ENCODE data around the gene CEP85L. TPM values are rescaled to one million over a fixed set of nuclear protein-coding genes. Genes with fewer than 3 reads are reported as not detected.

Gene CEP85L
- total RNA-seq, 2 donors from 2014 or later: 87.6 to 95.6 TPM

DNA sequence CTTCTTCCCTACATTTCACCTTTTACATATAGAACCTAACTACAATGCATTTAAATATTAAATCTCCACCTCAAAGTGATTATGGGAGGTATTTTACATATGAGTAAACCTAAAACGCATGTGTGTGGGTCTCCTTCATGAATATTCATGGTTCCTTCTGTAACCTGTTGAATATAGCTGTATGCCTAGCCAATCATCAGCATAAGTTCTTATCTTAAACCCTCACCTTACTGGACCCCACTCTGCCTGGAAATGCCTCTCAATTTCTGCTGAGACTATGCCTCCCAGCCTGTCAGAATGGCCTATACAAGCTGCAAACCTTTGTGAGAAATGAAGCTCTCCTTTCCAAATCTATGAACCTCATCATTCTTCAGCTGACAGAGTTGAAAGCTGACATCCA lies 21.3 kb downstream of the CEP85L start:
- H3K4me3 Mint-ChIP-seq: no peak overlapping the region
- no peaks in the 10 kb centered on the region for H3K27me3 Mint-ChIP-seq
- DNase-seq (no peak), ATAC-seq (no peak)
- H3K36me3 Mint-ChIP-seq (ENCODE audit: low read depth): peaks cover 2% of the 10 kb centered on the region
- H3K27ac Mint-ChIP-seq: no peak overlapping the region
- H3K9me3 ChIP-seq (ENCODE audit: control insufficient read depth, low read length, poor library complexity, severe bottlenecking): no peaks in the 10 kb centered on the region
- peaks cover 36% of the 10 kb centered on the region for H3K4me1 Mint-ChIP-seq

DNA sequence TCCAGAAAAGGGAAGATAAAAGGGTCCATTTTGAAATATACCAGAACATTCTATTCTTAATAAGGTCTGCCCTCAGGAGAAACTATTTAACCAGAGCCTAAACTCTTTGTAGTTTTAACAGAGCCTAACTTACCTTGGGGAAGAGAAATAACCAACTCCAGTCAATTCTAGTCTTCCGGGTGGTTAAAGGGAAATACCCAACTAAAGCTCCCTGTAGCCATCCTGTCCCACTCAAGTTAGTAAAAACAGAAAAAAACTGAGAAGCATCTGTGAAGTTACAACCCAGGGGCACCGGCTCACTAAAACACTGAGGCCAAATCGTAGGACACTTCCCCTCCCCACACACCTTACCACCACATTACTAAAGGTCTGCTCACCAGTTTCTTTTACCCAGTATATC lies 23.7 kb downstream of the CEP85L start:
- H3K27me3 Mint-ChIP-seq: no peaks in the 10 kb centered on the region
- H3K4me3 Mint-ChIP-seq: no peak overlapping the region
- H3K27ac Mint-ChIP-seq: peak overlapping the region; percentile 53

DNA sequence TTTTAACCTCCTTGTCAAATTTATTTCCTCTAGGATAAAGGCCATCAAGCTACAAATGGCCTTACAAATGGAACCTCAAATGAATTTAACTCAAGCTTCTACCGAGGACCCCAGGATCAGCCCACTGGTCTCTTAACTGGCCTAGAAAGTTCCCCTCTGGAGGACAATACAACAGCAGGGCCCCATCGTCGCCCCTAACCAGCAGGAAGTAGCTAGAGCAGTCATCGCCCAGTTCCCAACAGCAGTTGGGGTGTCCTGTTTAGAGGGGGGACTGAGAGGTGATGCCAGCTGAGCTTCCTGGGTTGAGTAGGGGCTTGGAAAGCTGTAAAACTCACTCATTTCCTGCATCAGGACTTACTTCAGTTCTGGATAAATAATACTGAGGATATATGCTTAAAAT lies 25.6 kb downstream of the CEP85L start:
- H3K27ac Mint-ChIP-seq: no peak overlapping the region
- DNase-seq: no peak
- H3K4me1 Mint-ChIP-seq: peaks cover 50% of the 10 kb centered on the region

More for the DNA sequence above, 23.7 kb downstream of the CEP85L start:
- ATAC-seq (peak; percentile 32), DNase-seq (no peak)
- no peaks in the 10 kb centered on the region for H3K9me3 ChIP-seq (ENCODE audit: control insufficient read depth, low read length, poor library complexity, severe bottlenecking)
- Mint-ChIP-seq H3K4me1 (peaks cover 48% of the 10 kb centered on the region), H3K36me3 (ENCODE audit: low read depth) (peaks cover 2% of the 10 kb centered on the region)

DNA sequence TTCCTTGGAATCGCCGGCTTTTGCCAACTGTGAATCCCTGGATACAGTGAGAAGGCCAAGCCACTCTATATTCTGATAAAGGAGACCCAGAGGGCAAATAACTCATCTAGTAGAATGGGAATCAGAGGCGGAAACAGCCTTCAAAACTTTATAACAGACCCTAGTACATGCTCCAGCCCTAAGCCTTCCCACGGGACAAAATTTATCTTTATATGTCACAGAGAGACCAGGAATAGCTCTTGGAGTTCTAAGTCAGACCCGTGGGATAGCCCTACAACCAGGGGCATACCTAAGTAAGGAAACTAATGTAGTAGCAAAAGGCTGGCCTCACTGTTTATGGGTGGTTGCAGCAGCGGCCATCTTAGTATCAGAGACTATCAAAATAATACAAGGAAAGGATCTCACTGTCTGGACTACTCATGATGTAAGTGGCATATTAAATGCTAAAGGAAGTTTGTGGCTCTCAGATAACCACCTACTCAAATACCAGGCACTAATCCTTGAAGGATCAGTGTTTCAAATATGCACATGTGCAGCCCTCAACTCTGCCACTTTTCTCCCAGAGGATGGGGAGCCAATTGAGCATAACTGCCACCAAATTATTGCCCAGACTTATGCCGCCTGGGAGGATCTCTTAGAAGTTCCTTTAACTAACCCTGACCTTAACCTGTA lies 29.5 kb downstream of the CEP85L start:
- peaks cover 45% of the 10 kb centered on the region for H3K4me1 Mint-ChIP-seq
- no peaks in the 10 kb centered on the region for H3K36me3 Mint-ChIP-seq (ENCODE audit: low read depth)
- ATAC-seq (no peak), DNase-seq (no peak)
- no peak overlapping the region for H3K27ac Mint-ChIP-seq
- no peaks in the 10 kb centered on the region for H3K27me3 Mint-ChIP-seq
- no peaks in the 10 kb centered on the region for H3K9me3 ChIP-seq (ENCODE audit: control insufficient read depth, low read length, poor library complexity, severe bottlenecking)
- H3K4me3 Mint-ChIP-seq: no peak overlapping the region

More for the DNA sequence above, 25.6 kb downstream of the CEP85L start:
- H3K9me3 ChIP-seq (ENCODE audit: control insufficient read depth, low read length, poor library complexity, severe bottlenecking): no peaks in the 10 kb centered on the region
- Mint-ChIP-seq H3K4me3 (no peak overlapping the region), H3K27me3 (no peaks in the 10 kb centered on the region), H3K36me3 (ENCODE audit: low read depth) (no peaks in the 10 kb centered on the region)
- no peak for ATAC-seq

DNA sequence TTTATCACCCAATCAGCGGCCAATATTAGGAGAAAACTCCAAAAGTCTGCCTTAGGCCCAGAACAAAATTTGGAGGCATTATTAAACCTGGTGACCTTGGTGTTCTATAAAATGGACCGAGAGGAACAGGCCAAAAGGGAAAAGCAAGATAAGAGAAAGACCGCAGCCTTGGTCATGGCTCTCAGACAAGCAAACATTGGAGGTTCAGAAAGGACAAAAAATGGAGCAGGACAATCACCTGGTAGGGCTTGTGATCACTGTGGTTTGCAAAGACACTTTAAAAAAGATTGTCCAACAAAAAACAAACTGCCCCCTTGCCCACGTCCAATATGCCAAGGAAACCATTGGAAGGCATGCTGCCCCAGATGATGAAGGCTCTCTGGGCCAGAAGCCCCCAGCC lies 31.2 kb downstream of the CEP85L start:
- no peaks in the 10 kb centered on the region for H3K36me3 Mint-ChIP-seq (ENCODE audit: low read depth)
- DNase-seq: no peak
- H3K27me3 Mint-ChIP-seq: no peaks in the 10 kb centered on the region
- H3K4me1 Mint-ChIP-seq: peaks cover 50% of the 10 kb centered on the region
- H3K9me3 ChIP-seq (ENCODE audit: control insufficient read depth, low read length, poor library complexity, severe bottlenecking): no peaks in the 10 kb centered on the region
- ATAC-seq: no peak
- no peak overlapping the region for H3K4me3 Mint-ChIP-seq
- H3K27ac Mint-ChIP-seq: peak overlapping the region; percentile 67

DNA sequence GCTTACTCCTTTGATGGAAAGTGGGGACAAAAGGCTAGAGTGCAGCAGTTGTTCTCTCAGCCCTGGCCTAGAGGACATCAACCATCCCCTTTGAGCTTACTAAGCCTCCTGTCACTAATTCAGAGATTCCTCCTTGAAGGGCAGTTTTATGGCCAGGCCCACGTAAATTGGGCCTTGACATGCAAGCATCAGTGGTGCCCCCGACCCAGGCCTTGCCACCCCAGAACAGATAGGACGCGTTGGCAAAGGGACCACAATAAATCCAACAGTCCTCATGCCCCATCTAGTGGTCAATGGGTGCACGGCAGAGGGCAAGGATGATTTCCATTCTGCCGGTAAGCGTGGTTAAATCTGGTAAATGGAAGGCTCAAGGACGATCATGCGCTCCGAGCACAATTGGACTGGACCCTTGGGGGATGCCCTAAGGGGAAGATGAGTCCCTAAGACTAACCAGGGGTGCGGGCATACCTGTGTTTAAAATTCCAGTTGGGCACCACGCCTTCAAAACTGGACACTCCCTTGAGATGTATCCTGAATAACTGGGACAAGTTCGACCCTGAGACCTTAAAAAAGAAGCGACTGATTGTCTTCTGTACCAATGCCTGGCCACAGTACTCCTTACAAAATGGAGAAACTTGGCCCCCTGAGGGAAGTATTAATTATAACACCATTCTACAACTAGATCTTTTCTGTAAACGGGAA lies 32.6 kb downstream of the CEP85L start:
- ATAC-seq (peak; percentile 90), DNase-seq (peak; percentile 19 to 55 (median 37))
- peak overlapping the region; percentile 67 for H3K27ac Mint-ChIP-seq
- no peaks in the 10 kb centered on the region for H3K9me3 ChIP-seq (ENCODE audit: control insufficient read depth, low read length, poor library complexity, severe bottlenecking)
- no peaks in the 10 kb centered on the region for H3K27me3 Mint-ChIP-seq
- no peak overlapping the region for H3K4me3 Mint-ChIP-seq
- peaks cover 43% of the 10 kb centered on the region for H3K4me1 Mint-ChIP-seq
- H3K36me3 Mint-ChIP-seq (ENCODE audit: low read depth): no peaks in the 10 kb centered on the region

DNA sequence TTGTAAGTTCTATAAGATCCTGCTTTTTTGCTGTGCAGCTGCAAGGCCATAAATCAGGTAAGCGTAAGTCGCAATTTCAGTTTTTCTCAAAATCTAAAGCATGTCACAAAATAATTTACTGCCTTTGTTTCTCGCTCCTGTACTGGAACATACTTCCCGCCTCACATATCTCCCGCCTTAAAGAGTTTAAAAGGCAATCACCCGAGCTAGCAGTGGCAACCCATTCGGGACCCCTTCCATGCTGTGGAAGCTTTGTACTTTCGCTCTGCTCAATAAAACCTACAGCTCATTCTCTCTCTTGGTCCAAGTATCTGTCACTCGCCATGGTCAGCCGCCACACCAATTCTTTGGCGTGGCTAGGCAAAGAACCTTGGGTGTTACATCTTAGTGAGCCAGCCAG lies 34.0 kb downstream of the CEP85L start:
- Mint-ChIP-seq H3K4me3 (no peak overlapping the region), H3K4me1 (peaks cover 39% of the 10 kb centered on the region), H3K36me3 (ENCODE audit: low read depth) (peaks cover 2% of the 10 kb centered on the region), H3K27ac (peak overlapping the region; percentile 63), H3K27me3 (no peaks in the 10 kb centered on the region)
- DNase-seq (no peak), ATAC-seq (no peak)
- no peaks in the 10 kb centered on the region for H3K9me3 ChIP-seq (ENCODE audit: control insufficient read depth, low read length, poor library complexity, severe bottlenecking)

DNA sequence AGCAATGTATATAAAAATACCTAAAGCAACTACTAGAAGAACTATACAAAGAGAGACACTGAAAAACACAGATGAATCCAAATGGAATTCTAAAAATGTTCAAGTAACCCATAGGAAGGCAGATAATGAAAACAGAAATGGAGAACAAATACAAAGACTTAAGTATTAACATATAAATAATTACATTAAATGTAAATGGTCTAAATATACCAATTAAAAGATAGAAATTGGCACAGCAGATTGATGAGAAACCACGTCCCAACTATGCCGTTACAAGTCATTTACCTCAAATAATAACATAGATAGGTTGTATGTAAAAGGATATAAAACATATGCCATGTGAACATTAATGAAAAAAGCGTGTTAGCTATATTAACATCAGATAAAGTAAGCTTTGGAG lies 40.1 kb downstream of the CEP85L start:
- Mint-ChIP-seq H3K4me3 (no peak overlapping the region), H3K36me3 (ENCODE audit: low read depth) (peaks cover 11% of the 10 kb centered on the region), H3K27ac (no peak overlapping the region), H3K4me1 (peaks cover 39% of the 10 kb centered on the region), H3K27me3 (no peaks in the 10 kb centered on the region)
- no peaks in the 10 kb centered on the region for H3K9me3 ChIP-seq (ENCODE audit: control insufficient read depth, low read length, poor library complexity, severe bottlenecking)
- ATAC-seq (no peak), DNase-seq (no peak)

DNA sequence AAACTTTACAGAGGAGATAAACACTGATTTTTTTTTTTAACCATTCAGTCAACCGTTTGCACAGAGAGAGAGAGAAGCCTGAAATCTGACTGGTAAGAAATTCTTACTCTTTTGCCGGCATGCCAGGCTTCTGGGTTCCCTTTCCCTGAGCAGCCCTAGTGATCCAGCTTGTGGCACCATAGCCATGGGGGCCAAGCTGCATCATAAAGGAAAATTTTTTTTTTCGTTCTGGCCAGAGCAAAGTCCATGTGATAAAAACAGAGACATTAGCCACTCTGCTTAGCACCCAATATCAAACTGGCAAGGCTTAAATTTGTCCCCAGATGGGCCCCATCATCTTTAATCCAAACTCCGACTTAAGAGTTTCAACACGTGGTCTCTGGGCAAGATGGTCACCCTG lies 44.5 kb downstream of the CEP85L start:
- Mint-ChIP-seq H3K36me3 (ENCODE audit: low read depth) (peaks cover 6% of the 10 kb centered on the region), H3K27ac (peak overlapping the region; percentile 16), H3K4me3 (no peak overlapping the region), H3K4me1 (peaks cover 37% of the 10 kb centered on the region), H3K27me3 (no peaks in the 10 kb centered on the region)
- DNase-seq: no peak
- H3K9me3 ChIP-seq (ENCODE audit: control insufficient read depth, low read length, poor library complexity, severe bottlenecking): no peaks in the 10 kb centered on the region
- ATAC-seq: no peak

DNA sequence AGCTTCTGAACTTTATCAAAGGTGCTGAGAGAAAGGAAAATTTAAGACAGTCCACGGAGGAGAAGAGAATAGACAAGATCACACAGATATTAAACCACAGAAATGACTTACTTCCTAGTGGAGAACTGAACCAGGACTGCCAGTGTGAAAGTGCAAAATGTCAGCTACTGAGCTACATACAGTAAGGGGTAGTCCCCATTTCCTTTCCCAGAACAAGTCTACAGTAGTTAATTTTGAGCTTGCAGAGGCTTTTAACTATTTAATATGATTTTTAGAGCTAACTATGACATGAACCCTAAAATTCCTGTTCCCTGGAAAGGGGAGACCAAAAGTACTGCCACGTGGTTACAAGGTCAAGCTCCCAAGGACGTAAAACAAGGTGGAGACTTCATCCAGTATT lies 45.1 kb downstream of the CEP85L start:
- DNase-seq: no peak
- no peak overlapping the region for H3K27ac Mint-ChIP-seq
- peaks cover 5% of the 10 kb centered on the region for H3K36me3 Mint-ChIP-seq (ENCODE audit: low read depth)
- ATAC-seq: no peak
- H3K27me3 Mint-ChIP-seq: no peaks in the 10 kb centered on the region
- peak overlapping the region; percentile 13 for H3K4me3 Mint-ChIP-seq
- H3K9me3 ChIP-seq (ENCODE audit: control insufficient read depth, low read length, poor library complexity, severe bottlenecking): no peaks in the 10 kb centered on the region
- peaks cover 35% of the 10 kb centered on the region for H3K4me1 Mint-ChIP-seq

DNA sequence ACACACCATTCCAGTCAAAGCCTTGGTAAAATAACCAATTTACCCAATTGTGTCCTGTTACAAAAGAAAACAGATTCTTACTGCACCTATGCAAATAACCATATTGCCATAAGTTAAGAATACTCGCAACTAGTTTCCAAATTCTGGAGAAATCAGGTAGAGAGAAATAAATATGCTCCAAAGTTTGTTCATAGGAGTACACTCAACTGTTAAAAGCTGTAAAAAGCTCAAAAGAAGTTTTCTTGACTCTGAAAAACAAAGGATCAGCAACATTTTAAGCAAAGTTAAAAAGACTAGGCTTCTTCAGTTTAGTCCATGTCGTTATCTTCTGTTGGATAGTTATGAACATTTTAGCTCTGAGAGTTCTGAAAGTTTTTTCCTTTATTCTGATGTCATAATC lies 48.0 kb downstream of the CEP85L start:
- peaks cover 30% of the 10 kb centered on the region for H3K4me1 Mint-ChIP-seq
- H3K9me3 ChIP-seq (ENCODE audit: control insufficient read depth, low read length, poor library complexity, severe bottlenecking): no peaks in the 10 kb centered on the region
- no peaks in the 10 kb centered on the region for H3K36me3 Mint-ChIP-seq (ENCODE audit: low read depth)
- H3K4me3 Mint-ChIP-seq: no peak overlapping the region
- ATAC-seq (no peak), DNase-seq (no peak)
- H3K27ac Mint-ChIP-seq: no peak overlapping the region
- no peaks in the 10 kb centered on the region for H3K27me3 Mint-ChIP-seq

DNA sequence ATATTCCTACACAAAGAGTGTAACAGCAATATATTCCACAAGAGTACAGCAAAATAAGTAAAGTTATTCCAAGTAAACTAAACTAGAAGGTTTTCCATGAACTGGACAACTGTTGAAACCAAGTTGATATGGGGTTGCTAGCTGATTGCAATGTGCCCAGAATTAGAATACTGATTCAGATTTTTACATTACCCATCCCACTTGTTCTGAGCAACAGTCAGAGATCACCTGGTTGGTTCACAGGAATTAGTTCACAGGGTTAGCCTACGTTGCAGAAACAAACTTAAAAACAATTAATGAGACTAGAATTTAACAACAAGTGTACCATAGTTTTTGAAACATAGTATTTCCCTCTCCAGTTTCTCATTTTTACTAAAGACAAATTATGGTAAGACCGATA lies 49.1 kb downstream of the CEP85L start:
- Mint-ChIP-seq H3K27ac (no peak overlapping the region), H3K4me1 (peaks cover 33% of the 10 kb centered on the region), H3K4me3 (no peak overlapping the region), H3K36me3 (ENCODE audit: low read depth) (no peaks in the 10 kb centered on the region), H3K27me3 (no peaks in the 10 kb centered on the region)
- no peaks in the 10 kb centered on the region for H3K9me3 ChIP-seq (ENCODE audit: control insufficient read depth, low read length, poor library complexity, severe bottlenecking)
- ATAC-seq: no peak
- DNase-seq: no peak

DNA sequence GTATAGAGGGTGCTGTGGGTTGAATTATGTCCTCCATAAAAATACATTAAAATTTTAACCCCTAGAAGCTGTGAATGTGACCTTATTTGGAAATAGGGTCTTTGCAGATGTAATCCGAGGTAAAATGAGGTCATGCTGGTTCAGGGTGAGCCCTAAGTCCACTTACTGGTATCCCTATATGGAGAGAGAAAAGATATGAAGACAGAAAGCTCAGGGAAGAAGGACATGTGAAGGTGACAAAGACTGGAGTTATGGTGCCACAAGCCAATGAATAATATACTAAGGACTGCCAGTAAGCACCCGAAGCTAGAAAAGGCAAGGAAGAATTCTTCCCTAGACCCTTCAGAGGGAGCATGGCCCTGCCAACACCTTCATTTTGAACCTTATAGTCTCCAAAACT lies 53.1 kb downstream of the CEP85L start:
- H3K9me3 ChIP-seq (ENCODE audit: control insufficient read depth, low read length, poor library complexity, severe bottlenecking): no peaks in the 10 kb centered on the region
- no peak for ATAC-seq
- no peak for DNase-seq
- H3K4me3 Mint-ChIP-seq: no peak overlapping the region
- no peaks in the 10 kb centered on the region for H3K27me3 Mint-ChIP-seq
- H3K4me1 Mint-ChIP-seq: peaks cover 19% of the 10 kb centered on the region
- no peaks in the 10 kb centered on the region for H3K36me3 Mint-ChIP-seq (ENCODE audit: low read depth)
- H3K27ac Mint-ChIP-seq: no peak overlapping the region

DNA sequence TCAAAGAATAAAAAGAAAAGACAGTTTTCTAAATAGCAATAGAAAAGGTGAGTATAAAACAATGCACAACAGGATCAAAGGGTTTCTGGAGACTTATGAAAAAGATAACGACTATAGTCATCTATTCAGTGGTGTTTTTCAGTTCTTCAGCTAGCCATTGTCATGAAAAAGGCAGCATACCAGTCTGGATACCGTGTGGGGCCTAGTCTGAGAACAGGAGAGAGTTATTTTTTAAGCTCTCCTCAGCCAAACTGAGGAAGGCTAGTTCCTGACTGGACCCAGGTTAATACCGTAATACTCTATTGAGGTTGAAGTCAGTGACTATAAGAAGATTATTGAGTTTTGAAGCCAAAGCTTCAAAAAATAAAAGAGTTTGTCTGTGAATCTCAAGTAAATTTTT lies 53.8 kb downstream of the CEP85L start:
- peaks cover 19% of the 10 kb centered on the region for H3K4me1 Mint-ChIP-seq
- H3K27ac Mint-ChIP-seq: no peak overlapping the region
- H3K4me3 Mint-ChIP-seq: no peak overlapping the region
- no peaks in the 10 kb centered on the region for H3K36me3 Mint-ChIP-seq (ENCODE audit: low read depth)
- no peak for DNase-seq
- no peaks in the 10 kb centered on the region for H3K9me3 ChIP-seq (ENCODE audit: control insufficient read depth, low read length, poor library complexity, severe bottlenecking)
- H3K27me3 Mint-ChIP-seq: no peaks in the 10 kb centered on the region
- ATAC-seq: no peak
